ENCODE results near the gene SPDYE17.
"Not testable (repeated sequence)": the region's sequence is repeated elsewhere in the genome, so short reads cannot be mapped to it uniquely, and the experiment has no call there.

- not testable (repeated sequence) for TF ChIP-seq CTCF (conservative IDR thresholded peaks at IDR 0.05); ZFX (IDR thresholded peaks at IDR 0.05)
These were observed 31.6 kb upstream of the SPDYE17 start for GRCh38 chr7:77063732-77064131.

All from C4-2B (cell line).